Activated gamma-delta T cell (primary cell): Measurements from ENCODE around the gene ASAP3.

Experiments
- DNase-seq: peaks from one replicate; lab custom pipeline; 2025; lab: John Stamatoyannopoulos, UW
- total RNA-seq, 2 donors: gene quantifications; one replicate each; lab custom pipeline; 2026; lab: John Stamatoyannopoulos, UW

The ASAP3 gene
- total RNA-seq, result 2.1 to 5.6 reads per million in 2 donors

GRCh38 chr1:23483321-23484252 is at the start of gene ASAP3:
ASAP3 (minus strand) TSS chr1:23484179; CDS start chr1:23484133, 46 bp downstream.
- no peak for DNase-seq

GRCh38 chr1:23533246-23534023 is 49.5 kb upstream of the ASAP3 start:
- DNase-seq, result no peak

DNA sequence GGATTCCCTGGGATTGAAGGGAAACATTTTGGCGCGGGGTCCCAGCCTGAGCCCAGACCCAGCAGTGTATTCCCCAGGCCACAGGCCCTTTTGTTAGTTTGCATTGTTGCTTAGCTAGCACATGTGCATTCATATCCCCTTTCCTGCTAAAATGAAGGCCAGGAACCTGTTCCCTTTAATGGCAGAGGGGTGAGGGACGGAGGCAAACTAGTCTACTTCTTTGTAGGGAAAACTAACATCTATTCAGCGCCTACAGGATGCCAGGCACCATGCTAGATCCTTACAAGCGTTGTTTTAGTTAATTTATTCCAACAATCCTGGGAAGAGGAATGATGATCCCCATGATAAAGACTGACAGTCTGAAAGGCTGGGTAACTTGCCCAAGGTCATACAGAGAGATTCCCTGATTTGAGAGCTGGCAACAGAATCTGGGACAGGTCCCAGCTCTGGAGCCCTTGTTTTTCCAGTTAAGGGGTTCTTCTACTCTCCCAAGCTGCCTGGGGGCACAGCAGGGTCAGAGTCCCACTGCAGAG is 47.6 kb upstream of the ASAP3 start:
- no peak for DNase-seq

- DNase-seq, result peak; percentile 69
These were observed 47.0 kb upstream of the ASAP3 start, which contains the start of gene E2F2 for GRCh38 chr1:23530747-23531561. E2F2 (minus strand) TSS chr1:23531233; CDS start chr1:23530793, 440 bp downstream.

GRCh38 chr1:23530087-23530746 is 46.2 kb upstream of the ASAP3 start:
- no peak for DNase-seq

- DNase-seq, result no peak
These were observed 45.4 kb upstream of the ASAP3 start for GRCh38 chr1:23529146-23530086.

- peak; percentile 23 for DNase-seq
These were observed 44.4 kb upstream of the ASAP3 start for GRCh38 chr1:23528250-23528978.

GRCh38 chr1:23527900-23528249 is 43.9 kb upstream of the ASAP3 start:
- no peak for DNase-seq

GRCh38 chr1:23527366-23527765 is 43.4 kb upstream of the ASAP3 start:
- no peak for DNase-seq

- DNase-seq, result no peak
These were observed 42.5 kb upstream of the ASAP3 start for GRCh38 chr1:23526329-23527041.

- DNase-seq, result no peak
These were observed 41.7 kb upstream of the ASAP3 start for GRCh38 chr1:23525558-23526250.

DNA sequence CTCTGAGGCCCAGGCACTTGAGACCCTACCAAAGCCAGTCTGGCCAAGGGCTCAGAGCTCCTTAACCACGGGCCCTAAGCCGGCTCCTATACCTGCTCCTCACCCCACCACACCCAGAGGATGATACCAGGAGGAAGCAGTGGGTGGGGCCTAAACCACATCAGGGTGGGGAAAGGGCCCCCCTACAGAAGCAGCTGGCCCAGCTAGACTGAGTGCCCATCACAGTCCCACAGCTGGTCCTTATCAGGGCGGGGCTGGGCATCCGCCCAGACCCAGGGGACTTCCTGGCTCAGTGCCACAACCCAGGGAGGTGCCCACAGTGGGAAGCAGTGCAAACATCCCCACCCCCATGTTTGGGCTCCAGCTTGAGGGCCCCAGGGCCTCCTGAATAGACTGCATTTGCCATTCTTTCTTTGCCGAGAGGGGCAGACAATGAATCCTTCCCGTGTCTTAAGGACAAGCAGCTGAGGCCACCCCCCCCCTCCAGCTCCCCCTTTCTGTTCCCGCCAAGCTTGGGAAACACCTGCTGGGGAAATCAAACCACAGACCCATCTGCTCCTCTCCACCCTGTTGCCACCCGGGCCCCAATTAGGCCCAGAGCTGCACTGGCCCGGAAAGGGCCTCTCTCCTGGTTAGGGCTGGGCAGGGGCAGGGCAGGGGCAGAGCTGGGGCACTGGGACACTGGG is 40.9 kb upstream of the ASAP3 start:
- DNase-seq, result no peak

DNA sequence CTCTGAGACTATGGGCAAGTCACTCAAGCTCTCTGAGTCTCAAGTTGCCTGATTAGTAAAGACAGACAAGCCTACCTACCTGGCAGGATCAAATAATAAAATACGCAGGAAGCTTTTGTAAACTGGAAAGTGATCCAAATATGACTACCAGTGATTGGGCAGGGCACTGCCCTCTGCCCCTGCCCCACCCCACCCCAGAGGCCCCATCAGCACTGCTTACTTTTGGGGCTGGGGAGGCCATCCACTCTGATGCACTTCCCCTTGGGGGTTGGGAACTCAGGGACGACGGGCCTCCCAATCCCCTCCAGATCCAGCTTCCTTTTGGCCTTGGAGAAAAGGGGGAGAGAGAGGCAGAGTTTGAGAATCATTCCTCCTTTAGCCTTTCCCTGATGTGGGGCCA is 40.2 kb upstream of the ASAP3 start:
- DNase-seq, result no peak

- no peak for DNase-seq
These were observed 38.4 kb upstream of the ASAP3 start for GRCh38 chr1:23522244-23522982.

- no peak for DNase-seq
These were observed 37.6 kb upstream of the ASAP3 start for GRCh38 chr1:23521588-23521987.

GRCh38 chr1:23517581-23517980 is 33.6 kb upstream of the ASAP3 start:
- DNase-seq, result no peak

DNA sequence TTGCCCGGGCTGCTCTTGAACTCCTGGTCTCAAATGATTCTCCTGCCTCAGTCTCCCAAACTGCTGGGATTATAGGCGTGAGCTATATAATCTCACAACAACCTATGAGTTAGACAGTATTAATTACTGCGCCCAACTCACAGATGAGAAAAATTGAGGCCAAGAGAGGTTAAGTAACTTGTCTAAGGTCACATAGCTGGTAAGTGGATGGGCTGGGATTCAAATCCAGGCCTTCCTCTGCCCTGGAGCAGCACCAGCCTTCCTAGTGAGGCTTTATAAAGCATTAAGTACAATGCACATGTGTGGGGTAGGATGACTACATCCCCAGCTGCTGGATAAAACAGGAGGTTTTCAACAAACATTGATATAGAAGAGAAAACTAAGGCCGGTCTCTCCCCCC is 31.9 kb upstream of the ASAP3 start:
- DNase-seq, result no peak
